Mesenchymal stem cell (in vitro differentiated cells and primary cell): ENCODE results near the gene GNB3.

Source experiments
- DNase-seq: peaks from one replicate; pipeline ENCODE4 v3.0.0-alpha.2; 2013
- H2AFZ ChIP-seq: one replicate; pipeline ENCODE4 v1.6.1; 2013; ENCODE audit warnings: low read depth, mild to moderate bottlenecking, control low read depth, inconsistent platforms, low read length, moderate library complexity
- H2AK5ac ChIP-seq: 2 replicates; pipeline ENCODE4 v1.6.1; 2013; ENCODE audit warnings: low read length, moderate library complexity, mild to moderate bottlenecking, inconsistent platforms; ENCODE audit not compliant: severe bottlenecking
- H2BK120ac ChIP-seq: one replicate; pipeline ENCODE4 v1.6.1; 2013; ENCODE audit warnings: low read depth, mild to moderate bottlenecking, inconsistent platforms, low read length, moderate library complexity
- H2BK12ac ChIP-seq, 2 experiments: one replicate each; pipeline ENCODE4 v1.6.1; 2013; ENCODE audit warnings: inconsistent platforms in 2 of 2, low read length in 2 of 2, mild to moderate bottlenecking in 2 of 2, moderate library complexity in 2 of 2, control low read depth in 1 of 2
- H2BK15ac ChIP-seq: one replicate; pipeline ENCODE4 v1.6.1; 2013; ENCODE audit warnings: mild to moderate bottlenecking, low read depth, inconsistent platforms; ENCODE audit not compliant: poor library complexity, severe bottlenecking
- H2BK5ac ChIP-seq: 2 replicates; pipeline ENCODE4 v1.6.1; 2013; ENCODE audit warnings: low read depth, mild to moderate bottlenecking, low read length, control low read depth, inconsistent platforms; ENCODE audit not compliant: poor library complexity, severe bottlenecking
- H3K14ac ChIP-seq, 2 experiments: one replicate each; pipeline ENCODE4 v1.6.1; 2013; ENCODE audit warnings: inconsistent platforms in 2 of 2, low read length in 2 of 2, control low read depth in 1 of 2, mild to moderate bottlenecking in 1 of 2, moderate library complexity in 1 of 2
- H3K18ac ChIP-seq, 2 experiments: one replicate each; pipeline ENCODE4 v1.6.1; 2013; ENCODE audit warnings: inconsistent platforms in 2 of 2, low read length in 2 of 2, control low read depth in 1 of 2, low read depth in 1 of 2, mild to moderate bottlenecking in 1 of 2
- H3K23ac ChIP-seq, 2 experiments: one replicate each; pipeline ENCODE4 v1.6.1; 2013; ENCODE audit warnings: inconsistent platforms in 2 of 2, low read length in 2 of 2, mild to moderate bottlenecking in 2 of 2, moderate library complexity in 2 of 2, control low read depth in 1 of 2
- H3K27ac ChIP-seq: 2 replicates; pipeline ENCODE4 v1.5.1; 2013; ENCODE audit warnings: mild to moderate bottlenecking, moderate library complexity, low read length, control low read depth, inconsistent platforms; ENCODE audit not compliant: poor library complexity, severe bottlenecking
- H3K27me3 ChIP-seq, 2 experiments: 2 replicates each; pipeline versions ENCODE4 v1.6.1 to v1.7.0; 2013; ENCODE audit warnings: low read length in 2 of 2, mild to moderate bottlenecking in 2 of 2, moderate library complexity in 2 of 2, control low read depth in 1 of 2, inconsistent platforms in 1 of 2; ENCODE audit not compliant: control insufficient read depth in 1 of 2, insufficient read depth in 1 of 2
- H3K36me3 ChIP-seq, 2 experiments: 2 replicates each; pipeline versions ENCODE4 v1.6.1 to v1.7.0; 2013; ENCODE audit warnings: low read length in 2 of 2, control low read depth in 1 of 2, inconsistent platforms in 1 of 2, low read depth in 1 of 2, mild to moderate bottlenecking in 1 of 2; ENCODE audit not compliant: insufficient read depth in 2 of 2, control insufficient read depth in 1 of 2
- H3K4ac ChIP-seq, 2 experiments: one replicate each; pipeline ENCODE4 v1.6.1; 2013; ENCODE audit warnings: inconsistent platforms in 2 of 2, low read length in 2 of 2, mild to moderate bottlenecking in 2 of 2, moderate library complexity in 2 of 2, control low read depth in 1 of 2, low read depth in 1 of 2
- H3K4me1 ChIP-seq: 2 replicates; pipeline ENCODE4 v1.6.1; 2013; ENCODE audit warnings: low read depth, low read length, control low read depth; ENCODE audit not compliant: control insufficient read depth, insufficient read depth
- H3K4me2 ChIP-seq: 2 replicates; pipeline ENCODE4 v1.6.1; 2013; ENCODE audit warnings: low read length, mild to moderate bottlenecking, inconsistent platforms; ENCODE audit not compliant: poor library complexity, severe bottlenecking
- H3K4me3 ChIP-seq, 2 experiments: 2 replicates each; pipeline versions ENCODE4 v1.5.1 to v1.7.0; 2013; ENCODE audit warnings: low read length in 2 of 2, mild to moderate bottlenecking in 2 of 2, control low read depth in 1 of 2, low read depth in 1 of 2; ENCODE audit not compliant: insufficient read depth in 1 of 2
- H3K79me1 ChIP-seq: replicated peaks from 2 replicates; pipeline ENCODE4 v1.6.1; 2013; ENCODE audit warnings: mild to moderate bottlenecking, control low read depth, low read length, inconsistent platforms; ENCODE audit not compliant: poor library complexity, severe bottlenecking
- H3K9ac ChIP-seq: 2 replicates; pipeline ENCODE4 v1.7.0; 2013; ENCODE audit warnings: mild to moderate bottlenecking, low read length, moderate library complexity
- H3K9me3 ChIP-seq: 2 replicates; pipeline ENCODE4 v1.7.0; 2013; ENCODE audit warnings: mild to moderate bottlenecking, low read length; ENCODE audit not compliant: control insufficient read depth
- H4K8ac ChIP-seq: one replicate; pipeline ENCODE4 v1.6.1; 2013; ENCODE audit warnings: inconsistent platforms, mild to moderate bottlenecking, low read length, moderate library complexity
- H4K91ac ChIP-seq: one replicate; pipeline ENCODE4 v1.6.1; 2013; ENCODE audit warnings: mild to moderate bottlenecking, low read length, inconsistent platforms
- whole genome bisulfite sequencing: methylation state at CpG from one replicate; pipeline ENCODE4 v1.1.7; 2013; ENCODE audit warnings: mixed read lengths; 5-methylcytosine and 5-hydroxymethylcytosine counted together

GNB3 gene

DNA sequence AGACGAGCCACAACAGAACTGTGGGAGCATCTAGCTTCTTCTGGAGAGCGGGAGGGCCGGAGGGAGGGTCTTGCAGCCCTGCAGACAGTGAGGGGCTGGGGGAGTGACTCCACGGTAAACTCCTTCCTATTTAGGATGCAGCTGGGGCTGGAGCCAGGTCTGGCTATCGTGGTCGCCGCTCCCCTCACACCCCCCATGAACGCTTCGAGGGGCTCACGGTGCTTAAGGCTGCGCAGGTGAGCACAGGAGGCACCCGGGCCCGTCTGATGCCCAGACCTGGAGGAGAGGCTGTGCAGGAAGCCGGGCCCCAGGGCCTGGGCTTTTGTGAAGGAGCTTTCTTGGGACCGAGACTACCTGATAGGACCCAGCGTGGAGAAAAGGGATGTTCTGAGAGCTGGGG lies 3.9 kb upstream of the GNB3 start:
- Histone ChIP-seq H3K14ac (no peak overlapping the region), H2AFZ (no peak overlapping the region), H4K8ac (no peak overlapping the region), H3K9me3 (no peaks in the 10 kb centered on the region), H2BK15ac (no peak overlapping the region), H2AK5ac (no peak overlapping the region), H2BK5ac (no peak overlapping the region), H3K79me1 (peaks cover 23% of the 10 kb centered on the region), H3K4me1 (peaks cover 2% of the 10 kb centered on the region), H4K91ac (no peak overlapping the region), H3K27ac (no peak overlapping the region), H2BK120ac (no peak overlapping the region), H3K4me2 (no peak overlapping the region), H3K9ac (no peak overlapping the region), H3K36me3 (peaks cover 71 to 79% of the 10 kb centered on the region in 2 experiments), H2BK12ac (no peak overlapping the region), H3K27me3 (no peaks in the 10 kb centered on the region), H3K4ac (no peak overlapping the region), H3K18ac (no peak overlapping the region), H3K23ac (no peak overlapping the region), H3K4me3 (no peak overlapping the region)
- DNase-seq: no peak
- 87% methylated on average over 16 of the region's 16 CpGs for WGBS

DNA sequence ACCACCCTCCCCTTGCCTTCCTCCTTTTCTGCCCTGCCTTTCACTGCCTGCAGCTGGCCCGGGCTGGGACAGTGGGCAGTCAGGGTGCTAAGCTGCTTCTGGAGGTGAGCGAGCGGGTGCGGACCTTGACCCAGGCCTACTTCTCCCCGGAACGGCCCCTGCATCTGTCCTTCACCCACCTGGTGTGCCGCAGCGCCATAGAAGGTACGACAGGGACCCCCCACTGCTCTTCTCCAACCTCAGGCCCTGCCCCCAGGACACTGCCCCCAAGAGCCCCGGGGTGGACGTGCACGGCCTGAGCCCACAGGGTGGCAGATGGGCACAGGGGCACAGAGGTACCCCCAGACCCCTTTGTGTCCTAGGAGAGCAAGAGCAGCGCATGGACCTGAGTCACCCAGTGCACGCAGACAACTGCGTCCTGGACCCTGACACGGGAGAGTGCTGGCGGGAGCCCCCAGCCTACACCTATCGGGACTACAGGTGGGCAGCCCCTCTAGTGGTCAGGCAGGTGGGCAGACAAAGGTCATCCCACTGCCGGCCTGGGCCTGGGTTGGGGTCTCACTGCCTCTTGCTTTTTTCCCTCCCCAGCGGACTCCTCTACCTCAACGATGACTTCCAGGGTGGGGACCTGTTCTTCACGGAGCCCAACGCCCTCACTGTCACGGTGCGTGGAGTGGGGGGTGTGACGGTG lies 3.2 kb upstream of the GNB3 start:
- H3K36me3 ChIP-seq: peaks cover 69 to 80% of the 10 kb centered on the region in 2 experiments
- 98% methylated on average over 26 of the region's 26 CpGs for WGBS
- H3K27ac ChIP-seq: no peak overlapping the region

DNA sequence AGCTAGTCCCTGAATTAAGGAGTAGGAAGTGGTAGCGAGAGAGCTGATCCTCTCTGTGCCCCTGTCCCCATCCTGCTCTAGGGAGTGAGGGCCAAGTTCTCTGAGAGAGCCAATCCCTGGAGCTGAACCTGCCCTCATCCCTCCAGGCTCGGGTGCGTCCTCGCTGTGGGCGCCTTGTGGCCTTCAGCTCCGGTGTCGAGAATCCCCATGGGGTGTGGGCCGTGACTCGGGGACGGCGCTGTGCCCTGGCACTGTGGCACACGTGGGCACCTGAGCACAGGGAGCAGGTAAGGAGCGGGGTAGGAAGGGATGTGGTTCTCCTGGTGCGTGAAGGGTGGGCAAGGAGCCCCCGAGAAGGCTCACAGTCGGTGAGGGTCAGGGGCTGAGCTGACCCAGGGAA lies 1.9 kb upstream of the GNB3 start:
- H3K9me3 ChIP-seq: no peaks in the 10 kb centered on the region
- H3K18ac ChIP-seq: no peak overlapping the region
- no peak overlapping the region for H2AK5ac ChIP-seq
- no peaks in the 10 kb centered on the region for H3K27me3 ChIP-seq
- WGBS: 97% methylated on average over 14 of the region's 16 CpGs
- H3K9ac ChIP-seq: no peak overlapping the region
- no peak overlapping the region for H2BK120ac ChIP-seq
- no peak overlapping the region for H3K23ac ChIP-seq
- no peak overlapping the region for H2BK15ac ChIP-seq
- no peak overlapping the region for H4K91ac ChIP-seq
- H3K79me1 ChIP-seq: peaks cover 20% of the 10 kb centered on the region
- no peak overlapping the region for H2BK12ac ChIP-seq
- no peak for DNase-seq
- no peak overlapping the region for H3K4me3 ChIP-seq
- H4K8ac ChIP-seq: no peak overlapping the region
- no peak overlapping the region for H2AFZ ChIP-seq
- H3K14ac ChIP-seq: no peak overlapping the region
- no peak overlapping the region for H3K4ac ChIP-seq
- no peaks in the 10 kb centered on the region for H3K4me1 ChIP-seq
- H3K36me3 ChIP-seq: peaks cover 76 to 84% of the 10 kb centered on the region in 2 experiments
- H3K4me2 ChIP-seq: no peak overlapping the region
- H2BK5ac ChIP-seq: no peak overlapping the region
- no peak overlapping the region for H3K27ac ChIP-seq

More for the DNA sequence above, 3.2 kb upstream of the GNB3 start:
- Histone ChIP-seq H2BK5ac (no peak overlapping the region), H2AFZ (no peak overlapping the region), H3K4me1 (peaks cover 2% of the 10 kb centered on the region), H4K8ac (no peak overlapping the region), H3K18ac (no peak overlapping the region), H3K9me3 (no peaks in the 10 kb centered on the region), H3K9ac (no peak overlapping the region), H3K27me3 (no peaks in the 10 kb centered on the region), H3K79me1 (peaks cover 20% of the 10 kb centered on the region), H3K4ac (no peak overlapping the region), H3K23ac (no peak overlapping the region), H4K91ac (no peak overlapping the region), H2AK5ac (no peak overlapping the region), H2BK12ac (no peak overlapping the region), H2BK15ac (no peak overlapping the region), H3K14ac (no peak overlapping the region), H2BK120ac (no peak overlapping the region), H3K4me2 (no peak overlapping the region), H3K4me3 (no peak overlapping the region)
- DNase-seq: no peak

DNA sequence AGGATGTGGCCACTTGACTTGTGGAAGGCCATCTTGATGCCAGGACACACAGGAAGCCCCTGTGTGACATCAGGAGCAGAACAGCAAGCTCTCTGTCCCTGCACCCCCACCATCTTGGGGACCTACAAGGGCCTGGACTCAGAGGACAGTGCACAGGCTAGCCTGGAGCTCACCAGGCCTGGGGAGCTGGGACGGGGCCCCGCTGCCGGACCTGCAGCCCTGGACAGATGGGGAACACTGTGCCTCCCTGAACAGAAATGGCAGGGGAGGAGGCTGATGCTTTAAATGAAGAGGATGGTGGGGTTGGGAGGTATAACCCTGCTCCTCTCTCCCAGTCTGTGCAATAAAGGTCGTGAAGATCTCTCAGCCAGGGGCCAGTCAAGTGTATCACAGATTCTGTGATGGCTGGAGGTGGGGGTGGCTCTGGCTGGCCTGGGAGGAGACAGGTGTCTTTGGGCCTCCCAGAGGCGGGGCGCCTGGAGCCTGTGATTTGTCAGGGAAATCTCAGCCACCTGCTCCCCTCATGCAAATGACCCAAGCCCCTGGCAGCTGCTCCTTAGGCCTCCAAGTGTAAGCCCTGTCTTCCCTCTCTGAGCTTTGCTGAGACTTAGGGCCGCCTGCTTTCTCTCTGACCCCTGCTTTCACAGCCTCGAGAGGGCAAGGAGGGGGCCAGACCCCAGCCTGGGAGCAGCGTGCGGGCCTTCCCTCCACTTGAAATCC lies 1.1 kb upstream of the GNB3 start:
- no peak overlapping the region for H2BK15ac ChIP-seq
- no peak overlapping the region for H2BK120ac ChIP-seq
- H4K8ac ChIP-seq: no peak overlapping the region
- H2AFZ ChIP-seq: no peak overlapping the region
- no peaks in the 10 kb centered on the region for H3K27me3 ChIP-seq
- no peak overlapping the region for H2BK12ac ChIP-seq
- H3K23ac ChIP-seq: no peak overlapping the region
- H3K4me1 ChIP-seq: no peaks in the 10 kb centered on the region
- no peaks in the 10 kb centered on the region for H3K9me3 ChIP-seq
- H3K4me2 ChIP-seq: no peak overlapping the region
- no peak overlapping the region for H3K4ac ChIP-seq
- H3K27ac ChIP-seq: no peak overlapping the region
- H3K14ac ChIP-seq: no peak overlapping the region
- H4K91ac ChIP-seq: no peak overlapping the region
- H3K36me3 ChIP-seq: peaks cover 77 to 84% of the 10 kb centered on the region in 2 experiments
- no peak overlapping the region for H3K4me3 ChIP-seq
- H3K18ac ChIP-seq: no peak overlapping the region
- no peak overlapping the region for H2AK5ac ChIP-seq
- DNase-seq: no peak
- 89% methylated on average over 10 of the region's 10 CpGs for WGBS
- H2BK5ac ChIP-seq: no peak overlapping the region
- H3K79me1 ChIP-seq: peaks cover 20% of the 10 kb centered on the region
- no peak overlapping the region for H3K9ac ChIP-seq
